Subcutaneous abdominal adipose tissue (tissue), 5 donors: ENCODE measurements around the gene ZBTB12.
"Not testable (repeated sequence)": the region's sequence is repeated elsewhere in the genome, so short reads cannot be mapped to it uniquely, and the experiment has no call there.

Experiments used
- H3K27ac ChIP-seq: one replicate; pipeline ENCODE4 v1.7.0; 2013; ENCODE audit warnings: low read depth, mild to moderate bottlenecking, inconsistent platforms, low read length, moderate library complexity
- H3K27me3 ChIP-seq, 5 donors: one replicate each; pipeline ENCODE4 v1.7.0; 2013; ENCODE audit warnings: low read length in 5 of 5, inconsistent platforms in 1 of 5; ENCODE audit not compliant: control insufficient read depth in 5 of 5, insufficient read depth in 4 of 5
- H3K36me3 ChIP-seq, 5 donors: one replicate each; pipeline ENCODE4 v1.7.0; 2013; ENCODE audit warnings: low read length in 5 of 5; ENCODE audit not compliant: control insufficient read depth in 5 of 5, insufficient read depth in 5 of 5
- H3K4me1 ChIP-seq, 5 donors: one replicate each; pipeline ENCODE4 v1.7.0; 2013; ENCODE audit warnings: low read length in 5 of 5, mild to moderate bottlenecking in 3 of 5, moderate library complexity in 1 of 5; ENCODE audit not compliant: control insufficient read depth in 5 of 5, insufficient read depth in 5 of 5
- H3K4me3 ChIP-seq, 5 donors: one replicate each; pipeline ENCODE4 v1.7.0; 2013; ENCODE audit warnings: low read length in 5 of 5, low read depth in 1 of 5
- H3K9ac ChIP-seq, 5 donors: one replicate each; pipeline ENCODE4 v1.7.0; 2013; ENCODE audit warnings: low read length in 5 of 5, mild to moderate bottlenecking in 4 of 5, moderate library complexity in 3 of 5
- H3K9me3 ChIP-seq, 5 donors: one replicate each; pipeline ENCODE4 v1.7.0; 2013; ENCODE audit warnings: low read length in 5 of 5; ENCODE audit not compliant: control insufficient read depth in 5 of 5
- donor health status: healthy.
- donor health status: healthy.
- donor health status: healthy.
- donor health status: healthy.
- donor health status: healthy.

Gene ZBTB12

DNA sequence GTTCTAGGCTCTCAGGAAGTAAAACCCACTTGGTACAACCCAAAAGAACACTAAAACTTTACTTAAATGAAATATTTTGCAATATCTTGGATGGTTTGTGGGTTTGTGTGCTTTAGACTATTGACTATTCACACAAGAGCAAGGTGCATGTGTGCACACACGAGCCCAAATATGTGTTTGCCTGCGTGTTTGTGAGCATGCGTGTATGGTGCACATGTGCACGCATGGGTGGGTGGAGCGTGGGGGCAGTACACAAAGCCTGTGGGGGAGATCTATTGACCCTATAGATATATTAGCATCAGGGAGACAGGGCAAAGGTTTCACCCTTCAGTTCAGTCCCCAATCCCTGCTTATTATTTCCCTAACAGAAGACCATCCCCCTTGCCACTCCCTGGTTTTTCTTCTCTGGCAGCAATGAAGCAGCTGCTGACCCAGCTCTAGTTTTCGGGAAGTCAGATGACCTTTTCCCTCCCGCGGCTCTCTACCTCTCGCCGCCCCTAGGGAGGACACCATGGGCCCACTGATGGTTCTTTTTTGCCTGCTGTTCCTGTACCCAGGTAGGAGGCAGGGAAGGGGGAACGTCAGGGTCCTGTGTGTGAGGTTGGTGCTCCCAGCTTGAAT is 25.5 kb upstream of the ZBTB12 start, which contains the start of gene C2:
C2 (plus strand) TSS at position 476 of the 621 bp plus-strand sequence; CDS start at position 512, 36 bp downstream.
- H3K27me3 ChIP-seq = peaks cover 0 to 2% (median 0%) of the 10 kb centered on the region in 5 donors
- peak within 1 kb of the TSS; percentile 47 to 76 (median 59) for H3K4me3 ChIP-seq
- H3K9me3 ChIP-seq = no peaks in the 10 kb centered on the region
- peaks cover 6 to 21% (median 16%) of the 10 kb centered on the region in 5 donors for H3K4me1 ChIP-seq
- H3K36me3 ChIP-seq = no peaks in the 10 kb centered on the region
- no peak within 1 kb of the TSS for H3K27ac ChIP-seq
- peak within 1 kb of the TSS; percentile 11 to 60 (median 45) for H3K9ac ChIP-seq

DNA sequence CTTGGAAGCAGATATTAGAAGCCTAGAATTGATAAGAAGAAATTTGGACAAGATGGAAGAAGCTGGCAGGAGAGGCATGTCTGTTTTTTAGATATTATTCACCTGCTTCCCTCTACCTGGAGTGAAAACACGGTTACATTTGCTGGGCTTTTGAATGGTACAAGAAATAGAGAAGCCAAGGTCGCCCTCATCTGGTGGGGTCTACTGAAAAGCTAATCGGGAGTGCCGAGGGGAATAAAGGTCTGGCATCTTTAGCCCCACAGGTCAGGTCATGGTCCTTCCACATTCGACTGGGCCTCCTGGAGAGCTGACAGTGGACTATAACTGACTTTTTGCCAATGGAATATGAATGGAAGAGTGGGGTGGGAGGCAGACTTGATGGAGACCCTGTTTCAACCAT is 21.1 kb upstream of the ZBTB12 start:
- H3K27ac ChIP-seq = no peak overlapping the region
- no peaks in the 10 kb centered on the region for H3K27me3 ChIP-seq
- no peaks in the 10 kb centered on the region for H3K36me3 ChIP-seq
- no peaks in the 10 kb centered on the region for H3K9me3 ChIP-seq
- H3K9ac ChIP-seq = no peak overlapping the region
- no peak overlapping the region for H3K4me3 ChIP-seq
- H3K4me1 ChIP-seq = peaks cover 4 to 9% (median 6%) of the 10 kb centered on the region in 5 donors

DNA sequence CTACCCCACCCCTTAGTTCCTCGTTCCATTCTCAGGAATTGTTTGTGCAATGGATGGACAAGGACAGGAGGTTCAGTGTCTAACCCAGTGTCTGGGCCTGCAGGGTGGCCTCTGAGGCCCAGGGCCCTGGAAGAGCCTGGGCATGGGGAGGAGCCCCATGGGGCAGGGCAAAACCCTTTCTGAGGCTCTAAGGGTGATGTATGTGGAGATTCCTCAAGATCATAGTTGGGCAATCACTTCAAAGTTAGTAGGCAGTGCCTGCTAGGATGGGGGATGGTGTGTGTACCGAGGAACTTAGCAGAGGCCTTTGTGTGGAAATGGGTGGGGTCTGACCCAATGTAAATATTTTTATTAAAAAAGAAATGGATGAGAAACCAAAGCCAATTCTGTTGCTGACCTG is 18.9 kb upstream of the ZBTB12 start:
- H3K4me3 ChIP-seq = no peak overlapping the region
- no peak overlapping the region for H3K9ac ChIP-seq
- no peaks in the 10 kb centered on the region for H3K9me3 ChIP-seq
- H3K4me1 ChIP-seq = no peaks in the 10 kb centered on the region
- H3K36me3 ChIP-seq = no peaks in the 10 kb centered on the region
- H3K27ac ChIP-seq = no peak overlapping the region
- no peaks in the 10 kb centered on the region for H3K27me3 ChIP-seq

- Histone ChIP-seq H3K9me3 (no peaks in the 10 kb centered on the region), H3K27ac (no peak overlapping the region), H3K4me1 (no peaks in the 10 kb centered on the region), H3K9ac (no peak overlapping the region), H3K27me3 (no peaks in the 10 kb centered on the region), H3K36me3 (no peaks in the 10 kb centered on the region), H3K4me3 (no peak overlapping the region)
Observed at GRCh38 chr6:31919624-31920303, 17.9 kb upstream of the ZBTB12 start.

DNA sequence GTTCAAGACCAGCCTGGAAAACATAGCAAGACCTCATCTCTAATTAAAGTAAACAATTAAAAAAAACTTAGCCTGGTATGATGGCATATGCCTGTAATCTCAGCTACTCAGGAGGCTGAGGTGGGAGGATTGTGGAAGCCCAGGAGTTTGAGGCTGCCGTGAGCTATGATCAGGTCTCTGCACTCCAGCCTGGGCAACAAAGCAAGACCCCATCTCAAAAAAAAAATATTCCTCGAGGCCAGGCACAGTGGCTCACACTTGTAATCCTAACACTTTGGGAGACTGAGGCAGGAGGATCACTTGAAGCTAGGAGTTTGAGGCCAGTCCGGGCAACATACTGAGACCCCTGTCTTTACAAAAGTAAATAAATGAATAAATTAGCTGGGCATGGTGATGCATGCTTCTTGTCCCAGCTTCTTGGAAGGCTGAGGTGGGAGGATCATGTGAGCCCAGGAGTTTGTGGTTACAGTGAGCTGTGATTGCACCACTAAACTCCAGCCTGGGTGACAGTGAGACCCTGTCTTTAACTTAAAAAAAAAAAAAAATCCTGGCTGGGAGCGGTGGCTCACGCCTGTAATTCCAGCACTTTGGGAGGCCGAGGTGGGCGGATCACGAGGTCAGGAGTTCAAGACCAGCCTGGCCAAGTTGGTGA is 16.3 kb upstream of the ZBTB12 start:
- H3K9me3 ChIP-seq = no peaks in the 10 kb centered on the region
- peaks cover 0 to 2% (median 0%) of the 10 kb centered on the region in 5 donors for H3K27me3 ChIP-seq
- no peaks in the 10 kb centered on the region for H3K36me3 ChIP-seq
- no peak overlapping the region for H3K27ac ChIP-seq
- H3K4me3 ChIP-seq = no peak overlapping the region
- H3K9ac ChIP-seq = no peak overlapping the region
- no peaks in the 10 kb centered on the region for H3K4me1 ChIP-seq

DNA sequence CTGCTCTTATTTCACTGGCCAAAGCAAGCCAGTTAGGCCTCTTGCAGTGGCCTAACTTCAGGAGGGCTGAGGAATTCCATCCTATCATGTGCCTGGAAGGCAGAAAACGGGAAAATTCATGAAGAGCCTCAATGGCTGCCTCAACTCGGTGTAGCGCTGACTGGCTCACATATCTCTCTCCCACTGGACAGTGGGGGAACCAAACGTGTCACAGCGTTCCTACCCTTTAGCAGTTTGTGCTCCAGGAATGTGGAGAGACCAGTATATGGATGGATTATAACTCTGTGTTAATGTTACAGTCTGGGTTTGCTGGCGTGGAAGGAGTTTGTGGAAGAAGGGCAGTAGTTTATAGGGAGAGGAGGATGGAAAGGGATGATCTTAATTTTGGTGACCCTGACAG is 13.9 kb upstream of the ZBTB12 start:
- H3K4me1 ChIP-seq = no peaks in the 10 kb centered on the region
- no peak overlapping the region for H3K27ac ChIP-seq
- no peak overlapping the region for H3K4me3 ChIP-seq
- no peaks in the 10 kb centered on the region for H3K36me3 ChIP-seq
- H3K27me3 ChIP-seq = peaks cover 0 to 5% (median 0%) of the 10 kb centered on the region in 5 donors
- no peaks in the 10 kb centered on the region for H3K9me3 ChIP-seq
- no peak overlapping the region for H3K9ac ChIP-seq

- Histone ChIP-seq H3K4me3 (no peak overlapping the region), H3K36me3 (no peaks in the 10 kb centered on the region), H3K9ac (no peak overlapping the region), H3K27me3 (peaks cover 0 to 5% (median 0%) of the 10 kb centered on the region in 5 donors), H3K9me3 (no peaks in the 10 kb centered on the region), H3K4me1 (no peaks in the 10 kb centered on the region), H3K27ac (no peak overlapping the region)
Observed at GRCh38 chr6:31915351-31915750, 13.5 kb upstream of the ZBTB12 start.

GRCh38 chr6:31911826-31912585 is 10.1 kb upstream of the ZBTB12 start:
- Histone ChIP-seq H3K4me1 (peaks cover 0 to 6% (median 5%) of the 10 kb centered on the region in 5 donors), H3K27ac (no peak overlapping the region), H3K36me3 (no peaks in the 10 kb centered on the region), H3K9ac (no peak overlapping the region), H3K9me3 (no peaks in the 10 kb centered on the region), H3K4me3 (no peak overlapping the region), H3K27me3 (peaks cover 0 to 5% (median 0%) of the 10 kb centered on the region in 5 donors)

- H3K4me1 ChIP-seq, H3K9ac ChIP-seq: not testable (repeated sequence)
Observed at GRCh38 chr6:31909298-31909697, 7.4 kb upstream of the ZBTB12 start.

More at GRCh38 chr6:31909298-31909697, 7.4 kb upstream of the ZBTB12 start:
- not testable (repeated sequence) for H3K27ac ChIP-seq, H3K36me3 ChIP-seq, H3K9me3 ChIP-seq, H3K4me3 ChIP-seq, H3K27me3 ChIP-seq
